GM23248 (cell line): ENCODE results near the gene WDR91.

Source experiments
- EZH2 ChIP-seq: fragments of 200-600 bp; sonication (generic); IDR thresholded peaks from 2 replicates; pipeline ENCODE4 v1.6.1; 2018; ENCODE audit warnings: antibody characterized with exemption, mild to moderate bottlenecking; ENCODE audit not compliant: insufficient read depth, poor library complexity, severe bottlenecking
- EZH2phosphoT487 ChIP-seq: fragments of 200-600 bp; sonication (generic); IDR thresholded peaks from 2 replicates; pipeline ENCODE4 v1.6.1; 2018; ENCODE audit warnings: antibody characterized with exemption, moderate library complexity, mild to moderate bottlenecking, low read depth; ENCODE audit not compliant: insufficient read depth

- no peak for TF ChIP-seq EZH2
- no peak for TF ChIP-seq EZH2phosphoT487
These were observed 36.6 kb upstream of the WDR91 start for GRCh38 chr7:135247746-135248471.
